Brain pericyte (primary cell): ENCODE results near the gene CDH8.

Source experiments
- DNase-seq: peaks from one replicate; pipeline ENCODE4 v3.0.0-alpha.2; 2012; ENCODE audit warnings: low read depth, low spot score

The CDH8 gene, protein sequence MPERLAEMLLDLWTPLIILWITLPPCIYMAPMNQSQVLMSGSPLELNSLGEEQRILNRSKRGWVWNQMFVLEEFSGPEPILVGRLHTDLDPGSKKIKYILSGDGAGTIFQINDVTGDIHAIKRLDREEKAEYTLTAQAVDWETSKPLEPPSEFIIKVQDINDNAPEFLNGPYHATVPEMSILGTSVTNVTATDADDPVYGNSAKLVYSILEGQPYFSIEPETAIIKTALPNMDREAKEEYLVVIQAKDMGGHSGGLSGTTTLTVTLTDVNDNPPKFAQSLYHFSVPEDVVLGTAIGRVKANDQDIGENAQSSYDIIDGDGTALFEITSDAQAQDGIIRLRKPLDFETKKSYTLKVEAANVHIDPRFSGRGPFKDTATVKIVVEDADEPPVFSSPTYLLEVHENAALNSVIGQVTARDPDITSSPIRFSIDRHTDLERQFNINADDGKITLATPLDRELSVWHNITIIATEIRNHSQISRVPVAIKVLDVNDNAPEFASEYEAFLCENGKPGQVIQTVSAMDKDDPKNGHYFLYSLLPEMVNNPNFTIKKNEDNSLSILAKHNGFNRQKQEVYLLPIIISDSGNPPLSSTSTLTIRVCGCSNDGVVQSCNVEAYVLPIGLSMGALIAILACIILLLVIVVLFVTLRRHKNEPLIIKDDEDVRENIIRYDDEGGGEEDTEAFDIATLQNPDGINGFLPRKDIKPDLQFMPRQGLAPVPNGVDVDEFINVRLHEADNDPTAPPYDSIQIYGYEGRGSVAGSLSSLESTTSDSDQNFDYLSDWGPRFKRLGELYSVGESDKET

DNA sequence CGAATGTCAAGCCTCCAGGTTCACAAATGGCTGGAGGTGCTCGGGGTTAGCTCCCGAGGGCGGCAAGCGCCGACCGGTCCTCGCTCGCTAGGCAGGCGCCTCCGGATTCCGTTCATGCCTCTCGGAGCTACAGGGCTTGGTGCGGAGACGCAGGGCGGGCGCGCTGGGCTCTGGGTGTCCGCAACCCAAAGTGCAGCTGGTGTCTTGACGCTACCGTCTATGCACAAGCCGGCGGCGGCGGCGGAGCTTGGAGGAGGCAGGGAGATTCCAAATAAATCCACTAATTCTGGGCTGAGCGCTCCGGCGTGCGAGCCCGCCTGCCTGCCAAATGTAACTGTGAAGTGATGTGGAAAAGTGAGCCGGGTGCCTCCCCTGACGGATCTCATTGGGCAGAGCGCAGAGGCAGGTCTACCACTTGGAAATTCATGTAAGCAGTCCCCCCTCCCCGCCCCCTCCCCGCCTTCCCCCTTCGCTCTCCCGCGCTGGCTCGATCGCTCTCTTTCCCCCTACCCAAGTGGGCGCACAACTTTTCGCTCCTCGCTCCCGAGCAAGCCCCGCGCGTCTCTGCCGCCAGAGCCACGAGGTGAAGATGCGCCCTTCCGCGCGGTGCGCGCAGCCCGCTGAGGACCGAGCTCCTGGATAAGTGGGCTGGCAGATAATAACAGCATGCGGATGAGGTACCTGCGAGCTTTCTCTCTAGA lies at the start of gene CDH8:
TSS of gene CDH8 (minus strand) at position 338 of the 701 bp plus-strand sequence. CDS start 15,035 bp downstream, outside the sequence.
- DNase-seq: no peak

DNA sequence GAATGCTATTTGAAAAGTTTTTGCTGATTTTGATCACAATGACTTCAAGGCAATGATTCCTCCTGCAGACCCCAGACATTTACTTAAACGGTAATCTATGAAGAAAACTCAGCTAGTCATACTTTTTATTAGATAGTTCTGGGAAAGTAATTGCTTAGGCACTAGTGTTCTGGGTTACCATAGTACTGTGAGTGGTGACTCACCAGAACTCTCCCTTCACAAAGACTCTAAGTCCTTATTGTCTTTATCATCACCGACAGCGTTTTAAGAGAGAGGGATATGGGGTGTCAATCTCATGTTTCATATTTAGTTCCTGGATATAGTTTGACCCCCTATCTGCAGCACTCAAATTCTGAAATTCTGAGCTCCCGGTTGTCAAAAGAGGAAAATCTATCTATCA lies 43.0 kb upstream of the CDH8 start:
- no peak for DNase-seq

DNA sequence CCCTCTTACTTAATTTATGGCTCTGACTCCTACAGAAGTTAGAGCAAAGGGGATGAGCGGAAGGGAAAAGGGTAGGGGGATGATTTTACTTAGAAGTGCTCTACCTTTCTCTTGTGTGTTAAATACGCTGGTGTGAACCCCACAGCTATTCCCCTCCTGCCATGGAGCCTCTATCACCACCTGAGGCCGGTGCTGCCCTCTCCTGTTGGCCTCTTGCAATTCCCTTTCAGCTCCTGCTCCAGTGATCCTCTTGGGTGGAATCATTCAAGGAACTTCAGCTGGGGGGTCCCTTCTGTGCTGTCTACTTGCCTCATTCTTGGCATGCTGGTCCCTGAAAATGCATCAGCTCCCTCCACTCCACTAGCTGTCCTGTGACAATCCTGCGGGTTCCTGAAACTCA lies 41.8 kb upstream of the CDH8 start:
- no peak for DNase-seq

- DNase-seq: no peak
Observed at GRCh38 chr16:62076886-62077285, 40.6 kb upstream of the CDH8 start.

GRCh38 chr16:62068747-62069146 lies 32.5 kb upstream of the CDH8 start:
- DNase-seq: no peak

DNA sequence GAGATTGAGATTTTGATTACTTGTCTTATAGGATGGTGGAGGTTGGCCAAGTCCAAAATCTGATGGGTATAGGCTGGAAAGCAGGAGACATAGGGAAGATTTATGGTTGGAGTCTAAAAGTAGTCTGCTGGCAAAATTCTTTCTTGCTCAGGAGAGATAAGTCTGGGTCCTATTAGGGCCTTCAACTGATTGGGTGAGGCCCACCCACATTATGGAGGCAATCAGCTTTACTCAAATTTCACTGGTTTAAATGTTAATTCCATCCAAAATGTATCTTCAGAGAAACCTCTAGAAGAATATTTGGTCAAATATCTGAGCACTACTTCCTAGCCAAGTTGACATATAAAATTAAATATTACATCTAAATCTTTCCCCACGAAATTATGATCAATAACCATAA lies 31.7 kb upstream of the CDH8 start:
- no peak for DNase-seq

DNA sequence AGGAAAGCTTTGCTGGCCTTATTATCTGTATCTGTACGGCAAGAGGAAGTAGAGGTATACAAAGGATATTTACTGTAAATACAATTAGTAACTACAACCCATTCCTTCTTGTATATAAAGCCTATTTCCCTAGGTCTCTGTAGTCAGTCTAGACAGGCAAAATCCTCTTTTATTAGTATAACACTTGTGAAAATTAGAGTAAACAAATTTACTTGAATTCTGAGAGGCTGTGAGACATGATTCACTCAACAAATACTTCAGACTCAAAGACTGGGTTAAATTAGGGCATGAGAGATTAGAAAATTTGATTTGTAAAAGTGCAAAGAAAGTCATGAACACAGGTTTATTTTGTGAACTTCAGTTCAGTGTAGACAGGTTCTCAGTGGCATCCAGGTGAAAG lies 30.9 kb upstream of the CDH8 start:
- DNase-seq: no peak

DNA sequence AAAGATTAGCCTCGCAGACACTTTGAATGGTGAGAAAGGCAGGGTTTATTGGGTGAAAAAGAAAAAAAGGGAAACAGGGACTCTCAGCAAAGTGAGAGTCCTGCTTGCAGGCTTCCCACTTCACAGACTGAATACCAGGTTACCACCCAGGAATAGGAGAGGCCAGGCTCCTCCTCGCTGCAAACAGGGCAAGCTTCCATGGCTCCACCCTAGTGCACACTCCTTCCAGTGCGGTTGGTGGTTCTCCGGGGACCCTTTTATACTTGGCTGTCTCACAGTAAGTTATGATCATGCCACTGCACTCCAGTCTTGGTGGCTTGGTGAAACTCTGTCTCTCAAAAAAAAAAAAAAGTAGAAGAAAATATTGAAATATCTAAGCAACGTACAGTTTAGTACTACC lies 30.5 kb upstream of the CDH8 start:
- no peak for DNase-seq

DNA sequence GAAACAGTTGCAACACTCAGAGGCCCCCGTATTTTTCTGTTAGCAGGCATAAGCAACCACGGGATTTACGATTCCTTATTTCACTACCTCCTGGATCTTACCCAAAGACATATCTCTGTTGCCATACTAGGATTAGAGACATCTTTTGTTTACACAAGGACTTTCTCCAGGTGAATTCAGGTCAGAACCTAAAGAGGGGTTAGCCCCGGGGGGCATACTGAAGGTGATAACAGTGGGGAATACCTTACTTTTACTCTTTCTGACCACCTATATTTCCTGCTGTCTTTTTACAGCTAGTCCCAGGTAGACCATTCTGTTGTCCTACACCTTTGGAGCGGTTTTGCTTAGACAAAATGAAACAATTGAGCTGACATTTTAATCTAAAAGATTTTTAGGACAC lies 27.9 kb upstream of the CDH8 start:
- no peak for DNase-seq

DNA sequence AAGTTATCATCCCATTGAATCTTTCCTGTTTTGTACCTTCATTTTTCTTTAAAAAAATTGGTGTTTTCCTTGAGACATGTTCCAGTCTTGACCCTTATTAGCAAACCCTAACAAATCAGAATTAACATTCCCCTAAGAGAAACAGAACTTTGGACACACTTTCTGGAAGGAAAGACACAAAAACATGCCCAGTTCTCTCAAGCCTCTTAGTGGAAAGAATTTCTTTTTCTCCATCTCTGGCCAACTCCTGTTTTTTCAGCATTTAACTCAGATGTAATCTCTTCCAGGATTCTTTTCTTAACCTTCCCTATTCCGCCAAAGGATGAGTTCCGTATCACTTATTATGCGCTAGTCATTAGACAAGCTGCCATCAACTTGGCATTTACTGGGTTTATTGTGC lies 23.9 kb upstream of the CDH8 start:
- no peak for DNase-seq

- DNase-seq: no peak
Observed at GRCh38 chr16:62059527-62059926, 23.3 kb upstream of the CDH8 start.

- no peak for DNase-seq
Observed at GRCh38 chr16:62058412-62058811, 22.2 kb upstream of the CDH8 start.

GRCh38 chr16:62051942-62052341 lies 15.7 kb upstream of the CDH8 start:
- no peak for DNase-seq

- DNase-seq: no peak
Observed at GRCh38 chr16:62050793-62051192, 14.6 kb upstream of the CDH8 start.

GRCh38 chr16:62046801-62047200 lies 10.6 kb upstream of the CDH8 start:
- no peak for DNase-seq

GRCh38 chr16:62041401-62041800 lies 5.2 kb upstream of the CDH8 start:
- no peak for DNase-seq

DNA sequence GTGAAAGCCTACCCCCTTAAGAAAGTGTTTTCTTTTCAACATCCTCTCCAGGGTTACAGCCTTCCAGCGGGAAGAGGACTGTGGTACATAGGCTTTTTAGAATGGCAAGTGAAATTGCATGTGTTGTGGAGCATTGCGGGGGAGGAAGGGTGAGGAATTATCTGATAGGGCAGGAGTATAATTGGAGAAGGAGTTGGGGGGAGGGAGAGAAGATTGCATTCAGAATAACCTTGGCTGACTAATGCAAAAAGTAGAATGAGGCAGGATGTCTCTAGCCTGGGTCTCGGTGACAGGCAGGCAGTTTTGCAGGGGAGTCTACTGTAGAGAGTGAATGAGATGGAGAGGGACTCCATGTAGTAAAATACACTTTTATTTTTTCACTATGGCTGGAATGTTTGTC lies 2.4 kb upstream of the CDH8 start:
- no peak for DNase-seq

DNA sequence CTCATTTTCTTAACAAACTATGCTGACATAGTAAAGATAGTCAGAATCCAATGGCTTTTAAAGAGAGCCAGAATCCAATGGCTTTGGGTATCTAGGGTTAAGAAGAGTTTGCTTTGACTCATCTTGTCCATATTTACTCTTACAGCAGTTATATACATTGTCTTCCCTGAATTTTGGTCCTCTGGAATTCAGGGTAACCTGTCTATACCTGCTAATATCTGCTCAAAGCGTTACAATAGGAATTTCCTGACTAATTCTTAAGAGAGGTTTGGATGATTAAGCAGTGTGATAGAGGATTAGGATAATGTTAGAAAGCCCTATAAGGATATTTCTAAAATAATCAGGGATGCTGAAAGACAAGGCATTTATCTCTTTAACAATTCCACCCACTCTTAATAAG lies 2.0 kb upstream of the CDH8 start:
- DNase-seq: no peak

GRCh38 chr16:62036802-62037135 lies 531 bp upstream of the CDH8 start:
- DNase-seq: no peak

DNA sequence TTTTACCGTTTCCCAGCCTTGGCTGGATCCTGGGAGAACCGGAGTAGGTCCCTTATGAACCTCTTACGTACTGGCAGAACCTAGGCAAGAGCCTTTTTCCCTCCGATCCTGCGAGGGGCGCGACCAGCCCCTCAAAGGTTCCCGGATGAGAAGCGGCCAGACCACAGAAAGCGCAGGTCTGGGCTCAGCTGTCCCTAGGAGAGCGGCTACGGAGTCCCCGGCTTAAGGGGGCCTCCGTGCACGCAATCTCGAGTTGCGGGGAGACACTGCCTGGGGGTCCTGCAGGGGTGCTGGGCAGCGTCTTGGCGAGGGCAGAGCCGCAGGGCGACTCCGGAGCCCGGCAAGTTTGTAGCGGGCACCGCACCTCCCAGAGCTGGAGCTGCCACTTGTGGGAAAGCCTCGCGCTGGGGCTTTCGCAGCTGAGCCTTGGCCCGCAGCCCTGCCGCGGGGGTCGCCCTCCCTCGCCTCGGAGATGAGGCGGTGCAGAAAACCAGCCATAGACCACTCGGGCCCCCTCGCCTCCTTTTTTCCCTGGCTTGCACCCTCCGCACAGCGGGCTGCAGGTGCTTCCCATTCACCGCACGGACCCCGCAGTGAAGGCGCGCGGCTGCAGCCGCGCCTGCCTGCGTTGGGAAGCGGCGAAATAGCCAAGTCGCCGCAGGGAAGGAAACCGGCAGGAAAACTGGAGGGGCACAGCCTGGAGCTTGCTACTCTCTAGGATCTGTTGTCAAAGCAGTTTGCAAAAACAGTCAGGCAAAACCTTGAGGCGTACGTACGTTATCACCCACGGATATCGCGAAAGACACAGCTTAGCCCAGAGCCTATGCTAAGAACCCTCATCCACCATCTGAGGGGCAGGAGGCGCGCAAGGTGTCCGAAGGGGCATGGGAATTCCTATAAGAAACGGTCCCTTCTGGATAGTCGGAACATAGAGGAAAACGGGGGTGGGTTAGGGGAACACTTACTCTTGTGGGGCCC lies 834 bp downstream of the CDH8 start:
- DNase-seq: no peak
